Liver (tissue), 9 donors: ENCODE results near the gene ZBTB38. TPM values are rescaled to one million over a fixed set of nuclear protein-coding genes. Genes with fewer than 3 reads are reported as not detected.

Source experiments
- DNase-seq: peaks from one replicate; pipeline ENCODE4 v3.0.0-alpha.2; 2017; ENCODE audit warnings: low spot score
- H3K27ac ChIP-seq, 2 donors: one replicate each; pipeline ENCODE4 v1.7.0; 2013; ENCODE audit warnings: inconsistent platforms in 2 of 2, low read length in 2 of 2, control low read depth in 1 of 2, low read depth in 1 of 2, mild to moderate bottlenecking in 1 of 2
- H3K27me3 ChIP-seq, 4 donors: one replicate each; pipeline versions ENCODE4 v1.6.1 to v1.7.0; 2013; ENCODE audit warnings: low read length in 3 of 4, inconsistent platforms in 1 of 4, mild to moderate bottlenecking in 1 of 4, moderate library complexity in 1 of 4; ENCODE audit not compliant: control insufficient read depth in 4 of 4, insufficient read depth in 4 of 4
- H3K36me3 ChIP-seq, 4 donors: one replicate each; pipeline versions ENCODE4 v1.6.1 to v1.7.0; 2013; ENCODE audit warnings: low read length in 3 of 4, mild to moderate bottlenecking in 3 of 4, low read depth in 1 of 4, moderate library complexity in 1 of 4; ENCODE audit not compliant: control insufficient read depth in 4 of 4, insufficient read depth in 3 of 4
- H3K4me1 ChIP-seq, 4 donors: one replicate each; pipeline versions ENCODE4 v1.6.1 to v1.7.0; 2013; ENCODE audit warnings: low read length in 3 of 4, mild to moderate bottlenecking in 3 of 4, moderate library complexity in 1 of 4; ENCODE audit not compliant: control insufficient read depth in 4 of 4, insufficient read depth in 4 of 4
- H3K4me3 ChIP-seq, 3 donors: one replicate each; pipeline versions ENCODE4 v1.6.1 to v1.7.0; 2013; ENCODE audit warnings: low read length in 3 of 3, control low read depth in 1 of 3, low read depth in 1 of 3, mild to moderate bottlenecking in 1 of 3
- H3K9ac ChIP-seq, 2 donors: one replicate each; pipeline ENCODE4 v1.7.0; 2013; ENCODE audit warnings: low read length in 2 of 2, mild to moderate bottlenecking in 2 of 2, moderate library complexity in 2 of 2, control low read depth in 1 of 2, low read depth in 1 of 2
- H3K9me3 ChIP-seq, 4 donors: one replicate each; pipeline versions ENCODE4 v1.6.1 to v1.7.0; 2013; ENCODE audit warnings: low read length in 3 of 4; ENCODE audit not compliant: control insufficient read depth in 4 of 4
- ATF3 ChIP-seq: IDR thresholded peaks from 2 replicates; pipeline ENCODE4 v1.6.1; 2016; ENCODE audit warnings: antibody characterized with exemption
- CTCF ChIP-seq: fragments of 150-350 bp; IDR thresholded peaks from 2 replicates; pipeline ENCODE4 v1.5.1; 2017; ENCODE audit warnings: improper control_type of control experiment, low read depth, low read length; ENCODE audit not compliant: missing input control
- EGR1 ChIP-seq, 2 donors: IDR thresholded peaks; 2 replicates each; pipeline ENCODE4 v1.6.1; 2016 to 2018; ENCODE audit warnings: antibody characterized with exemption in 2 of 2, low read depth in 2 of 2
- FOXA1 ChIP-seq: IDR thresholded peaks from 2 replicates; pipeline ENCODE4 v1.6.1; 2016; ENCODE audit warnings: antibody characterized with exemption
- FOXA2 ChIP-seq: IDR thresholded peaks from 2 replicates; pipeline ENCODE4 v1.6.1; 2016; ENCODE audit warnings: antibody characterized with exemption
- GABPA ChIP-seq, 2 donors: IDR thresholded peaks in 1 of 2; conservative IDR thresholded peaks in 1 of 2; 2 replicates each; pipeline ENCODE4 v1.6.1; 2016; ENCODE audit warnings: antibody characterized with exemption in 2 of 2, mild to moderate bottlenecking in 1 of 2, moderate library complexity in 1 of 2
- HNF4A ChIP-seq, 2 donors: conservative IDR thresholded peaks; 2 replicates each; pipeline ENCODE4 v1.6.1; 2016; ENCODE audit warnings: antibody characterized with exemption in 2 of 2, mild to moderate bottlenecking in 2 of 2
- HNF4G ChIP-seq: IDR thresholded peaks from 2 replicates; pipeline ENCODE4 v1.6.1; 2016; ENCODE audit warnings: antibody characterized with exemption
- JUND ChIP-seq, 2 donors: IDR thresholded peaks; 2 replicates each; pipeline ENCODE4 v1.6.1; 2016; ENCODE audit warnings: antibody characterized with exemption in 2 of 2
- MAX ChIP-seq: IDR thresholded peaks from 2 replicates; pipeline ENCODE4 v1.6.1; 2016; ENCODE audit warnings: antibody characterized with exemption
- NR2F2 ChIP-seq: IDR thresholded peaks from 2 replicates; pipeline ENCODE4 v1.6.1; 2016; ENCODE audit warnings: antibody characterized with exemption
- RAD21 ChIP-seq, 2 donors: IDR thresholded peaks; 2 replicates each; pipeline ENCODE4 v1.6.1; 2016; ENCODE audit warnings: antibody characterized with exemption in 2 of 2, mild to moderate bottlenecking in 2 of 2
- REST ChIP-seq: IDR thresholded peaks from 2 replicates; pipeline ENCODE4 v1.6.1; 2016; ENCODE audit warnings: antibody characterized with exemption, mild to moderate bottlenecking
- RXRA ChIP-seq, 2 donors: IDR thresholded peaks; 2 replicates each; pipeline ENCODE4 v1.6.1; 2017 to 2018; ENCODE audit warnings: antibody characterized with exemption in 2 of 2, mild to moderate bottlenecking in 1 of 2
- SP1 ChIP-seq: IDR thresholded peaks from 2 replicates; pipeline ENCODE4 v1.6.1; 2018; ENCODE audit warnings: antibody characterized with exemption, mild to moderate bottlenecking
- TAF1 ChIP-seq: conservative IDR thresholded peaks from 2 replicates; pipeline ENCODE4 v1.6.1; 2016; ENCODE audit warnings: antibody characterized with exemption, mild to moderate bottlenecking
- YY1 ChIP-seq: IDR thresholded peaks from 2 replicates; pipeline ENCODE4 v1.6.1; 2016; ENCODE audit warnings: antibody characterized with exemption, mild to moderate bottlenecking
- ZBTB33 ChIP-seq: IDR thresholded peaks from 2 replicates; pipeline ENCODE4 v1.6.1; 2016; ENCODE audit warnings: antibody characterized with exemption
- WGBS: extraction: QIAGEN DNeasy Blood & Tissue Kit; methylation state at CpG from one replicate; pipeline ENCODE4 v1.1.7; 2013; 5-methylcytosine and 5-hydroxymethylcytosine counted together
- polyA plus RNA-seq, 2 donors: library from polyadenylated mRNA; stranded (reverse) in 1 of 2; unstranded in 1 of 2; fragments of 200-250 nt in 1 of 2; fragments of >200 nt in 1 of 2; fragmentation: Nextera tagmentation in 1 of 2; extraction: Ambion mirVana in 1 of 2; gene quantifications; one replicate each; pipeline versions ENCODE4 v1.2.1 to v1.2.3, GENCODE V29; 2013 to 2015
- total RNA-seq, 2 donors: library from RNA; depleted of rRNA; stranded (reverse); fragments of >200 nt; gene quantifications; one replicate each; pipeline ENCODE4 v1.2.3, GENCODE V29; 2014
- donor health status: healthy.
- donor health status: healthy.
- donor health status: healthy.
- donor health status: healthy.
- donor health status: healthy.

ZBTB38 gene
- total and polyA plus RNA-seq, 4 donors, result 9.5 to 57.3 (median 19.5) TPM

- Histone ChIP-seq H3K4me1 (peaks cover 12 to 31% (median 20%) of the 10 kb centered on the region in 4 donors), H3K9ac (no peak overlapping the region), H3K27ac (peak overlapping the region; percentile 13 to 63), H3K9me3 (no peaks in the 10 kb centered on the region), H3K4me3 (no peak overlapping the region), H3K36me3 (peaks cover 0 to 13% (median 3%) of the 10 kb centered on the region in 4 donors), H3K27me3 (no peaks in the 10 kb centered on the region)
- WGBS, result 98% methylated on average over 2 of the region's 2 CpGs
- DNase-seq, result no peak
- TF ChIP-seq FOXA2 (no peak), SP1 (no peak), ATF3 (no peak), TAF1 (no peak), NR2F2 (no peak), JUND (IDR thresholded peaks at IDR 0.05) (no peak)
Measured at GRCh38 chr3:141406265-141406664, 38.0 kb downstream of the ZBTB38 start.

- WGBS, result 42% methylated on average over 4 of the region's 4 CpGs
- DNase-seq, result no peak
- no peak overlapping the region for H3K9ac ChIP-seq
- peak overlapping the region in 1 of 2 donors; percentile 63 for H3K27ac ChIP-seq
- no peaks in the 10 kb centered on the region for H3K9me3 ChIP-seq
- peaks cover 12 to 30% (median 21%) of the 10 kb centered on the region in 4 donors for H3K4me1 ChIP-seq
- H3K27me3 ChIP-seq, result no peaks in the 10 kb centered on the region
- TF ChIP-seq REST (peak; percentile 29), ATF3 (no peak), HNF4G (no peak), CTCF (no peak), GABPA (IDR thresholded peaks at IDR 0.05 in 1 of 2, conservative IDR thresholded peaks at IDR 0.05 in 1 of 2) (peak in 1 of 2 donors; percentile 29), RXRA (IDR thresholded peaks at IDR 0.05) (peak; percentile 45 to 76), RAD21 (IDR thresholded peaks at IDR 0.05) (no peak), HNF4A (conservative IDR thresholded peaks at IDR 0.05) (peak; percentile 73 to 80), FOXA1 (no peak), NR2F2 (no peak), MAX (peak; percentile 72), TAF1 (no peak), EGR1 (IDR thresholded peaks at IDR 0.05; ENCODE audit: low read depth in 2 of 2) (no peak), FOXA2 (no peak), ZBTB33 (peak; percentile 42), JUND (IDR thresholded peaks at IDR 0.05) (peak; percentile 53 to 92), SP1 (no peak), YY1 (peak; percentile 45)
- H3K36me3 ChIP-seq, result peaks cover 0 to 13% (median 3%) of the 10 kb centered on the region in 4 donors
- no peak overlapping the region for H3K4me3 ChIP-seq
Measured at GRCh38 chr3:141407047-141407446, 38.7 kb downstream of the ZBTB38 start.
